NCI-H510A treated with DMSO at 0.1 percent for 48 hours (cell line): ENCODE measurements around the gene NFE2L3.
A peak's percentile ranks its signal among the peaks of the same experiment; 100 is the strongest.
"Not testable (repeated sequence)": the region's sequence is repeated elsewhere in the genome, so short reads cannot be mapped to it uniquely, and the experiment has no call there.

ENCODE experiments used
- DNase-seq: peaks from one replicate; lab custom pipeline; 2025; lab: John Stamatoyannopoulos, UW

NFE2L3 gene, protein sequence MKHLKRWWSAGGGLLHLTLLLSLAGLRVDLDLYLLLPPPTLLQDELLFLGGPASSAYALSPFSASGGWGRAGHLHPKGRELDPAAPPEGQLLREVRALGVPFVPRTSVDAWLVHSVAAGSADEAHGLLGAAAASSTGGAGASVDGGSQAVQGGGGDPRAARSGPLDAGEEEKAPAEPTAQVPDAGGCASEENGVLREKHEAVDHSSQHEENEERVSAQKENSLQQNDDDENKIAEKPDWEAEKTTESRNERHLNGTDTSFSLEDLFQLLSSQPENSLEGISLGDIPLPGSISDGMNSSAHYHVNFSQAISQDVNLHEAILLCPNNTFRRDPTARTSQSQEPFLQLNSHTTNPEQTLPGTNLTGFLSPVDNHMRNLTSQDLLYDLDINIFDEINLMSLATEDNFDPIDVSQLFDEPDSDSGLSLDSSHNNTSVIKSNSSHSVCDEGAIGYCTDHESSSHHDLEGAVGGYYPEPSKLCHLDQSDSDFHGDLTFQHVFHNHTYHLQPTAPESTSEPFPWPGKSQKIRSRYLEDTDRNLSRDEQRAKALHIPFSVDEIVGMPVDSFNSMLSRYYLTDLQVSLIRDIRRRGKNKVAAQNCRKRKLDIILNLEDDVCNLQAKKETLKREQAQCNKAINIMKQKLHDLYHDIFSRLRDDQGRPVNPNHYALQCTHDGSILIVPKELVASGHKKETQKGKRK

DNA sequence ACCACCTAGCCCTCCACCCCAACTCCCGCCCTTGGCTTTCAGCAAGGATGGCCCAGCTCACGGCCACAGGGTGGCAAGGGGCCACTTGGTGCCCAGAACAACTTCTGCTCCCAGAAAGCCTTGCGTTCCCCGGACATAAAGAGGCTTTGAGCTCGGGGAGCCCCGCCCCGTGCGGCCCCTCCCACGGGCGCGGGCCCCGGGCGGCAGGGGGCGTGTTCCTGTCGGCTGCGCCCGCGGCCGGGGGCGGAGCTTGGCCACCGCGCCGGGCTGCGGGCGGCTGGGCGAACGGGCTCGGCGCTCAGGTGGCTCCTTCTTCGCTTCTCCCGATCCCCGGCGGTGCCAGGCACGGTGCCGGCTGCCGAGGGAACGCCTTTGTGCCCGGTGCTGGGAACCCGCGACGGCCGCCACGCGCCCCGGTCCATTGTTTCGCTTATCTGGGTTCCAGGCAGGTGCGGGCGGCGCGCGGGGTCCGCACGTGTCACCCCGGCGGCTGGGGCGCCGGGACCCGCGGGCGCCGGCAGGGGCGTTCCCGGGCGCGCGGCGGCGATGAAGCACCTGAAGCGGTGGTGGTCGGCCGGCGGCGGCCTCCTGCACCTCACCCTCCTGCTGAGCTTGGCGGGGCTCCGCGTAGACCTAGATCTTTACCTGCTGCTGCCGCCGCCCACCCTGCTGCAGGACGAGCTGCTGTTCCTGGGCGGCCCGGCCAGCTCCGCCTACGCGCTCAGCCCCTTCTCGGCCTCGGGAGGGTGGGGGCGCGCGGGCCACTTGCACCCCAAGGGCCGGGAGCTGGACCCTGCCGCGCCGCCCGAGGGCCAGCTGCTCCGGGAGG, at the start of gene NFE2L3:
Gene NFE2L3 (plus strand): TSS at position 246 of the 829 bp plus-strand sequence. CDS start 301 bp downstream, at position 547.
- DNase-seq: peak; percentile 69

DNA sequence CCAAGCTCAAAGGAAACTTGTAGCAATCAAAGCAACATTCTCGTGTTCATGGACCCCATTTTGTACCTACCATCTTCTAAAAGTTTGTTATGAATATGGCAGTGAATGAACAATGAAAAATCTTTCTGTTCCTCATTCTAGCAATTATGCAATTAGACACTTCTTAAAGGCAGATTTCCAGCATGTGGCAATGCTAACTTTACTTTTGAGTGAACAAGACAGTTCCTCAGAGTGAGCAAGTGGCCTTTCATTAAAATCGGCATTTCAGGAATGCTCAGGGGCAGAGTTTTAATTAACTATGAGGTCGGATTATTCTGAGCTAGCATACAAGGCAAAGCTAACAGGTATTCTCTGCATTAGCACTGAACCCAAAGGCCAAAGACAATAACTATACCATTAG, 48.4 kb upstream of the NFE2L3 start:
- no peak for DNase-seq

DNA sequence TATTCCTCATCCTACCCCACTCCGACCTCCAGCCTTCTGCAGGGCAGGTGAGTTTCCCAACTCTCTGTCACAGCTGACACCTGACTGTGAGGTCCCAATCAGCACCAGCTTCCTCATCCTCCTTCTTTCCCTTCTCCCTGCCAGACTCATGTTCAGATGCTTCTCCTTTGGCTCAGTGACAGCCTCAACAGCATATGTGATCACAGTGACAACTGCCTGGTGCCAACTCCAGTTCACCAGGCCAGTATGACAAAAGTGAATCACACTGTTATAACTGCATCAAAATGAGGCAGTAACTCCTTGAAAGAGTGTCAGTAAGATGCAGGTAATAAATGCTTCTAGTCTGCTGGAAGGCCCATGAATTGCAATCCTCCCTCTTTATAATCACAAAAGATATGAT, 46.8 kb upstream of the NFE2L3 start:
- DNase-seq: no peak

DNA sequence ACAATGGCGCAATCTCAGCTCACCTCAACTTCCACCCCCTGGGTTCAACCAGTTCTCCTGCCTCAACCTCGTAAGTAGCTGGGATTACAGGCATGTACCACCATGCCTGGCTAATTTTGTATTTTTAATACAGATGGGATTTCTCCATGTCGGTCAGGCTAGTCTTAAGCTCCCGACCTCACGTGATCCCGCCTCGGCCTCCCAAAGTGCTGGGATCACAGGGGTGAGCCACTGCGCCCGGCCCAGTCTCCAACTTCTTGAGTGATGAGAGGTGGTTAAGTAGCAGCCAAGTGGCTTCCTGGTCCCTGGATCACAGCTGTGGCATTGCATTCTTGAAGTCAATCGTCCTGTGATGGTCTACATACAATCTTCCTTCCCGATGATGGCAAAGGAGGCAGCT, 46.1 kb upstream of the NFE2L3 start:
- no peak for DNase-seq

DNA sequence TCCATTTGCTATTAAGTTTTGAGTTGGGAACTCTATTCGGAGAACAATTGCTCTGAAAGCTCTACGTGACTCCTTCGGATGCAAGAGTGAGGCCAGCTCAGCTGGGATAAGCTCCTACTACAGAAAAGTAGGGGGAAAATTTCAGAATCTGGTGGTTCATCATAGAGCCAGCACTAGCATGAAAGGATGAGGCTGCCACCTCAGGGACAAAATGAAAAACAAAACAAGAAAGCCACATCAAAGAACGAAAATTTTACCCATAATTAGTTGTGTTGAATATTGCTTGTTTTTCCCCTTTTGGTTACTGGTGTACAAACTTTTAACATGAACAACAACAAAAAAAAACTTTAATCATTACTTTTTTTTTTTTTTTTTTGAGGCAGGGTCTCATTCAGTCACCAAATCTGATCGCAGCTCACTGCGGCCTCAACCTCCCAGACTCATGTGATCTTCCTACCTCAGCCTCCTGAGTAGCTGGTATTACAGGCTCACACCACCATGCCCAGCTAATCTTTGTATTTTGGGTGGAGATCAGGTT, 39.7 kb upstream of the NFE2L3 start:
- no peak for DNase-seq

DNA sequence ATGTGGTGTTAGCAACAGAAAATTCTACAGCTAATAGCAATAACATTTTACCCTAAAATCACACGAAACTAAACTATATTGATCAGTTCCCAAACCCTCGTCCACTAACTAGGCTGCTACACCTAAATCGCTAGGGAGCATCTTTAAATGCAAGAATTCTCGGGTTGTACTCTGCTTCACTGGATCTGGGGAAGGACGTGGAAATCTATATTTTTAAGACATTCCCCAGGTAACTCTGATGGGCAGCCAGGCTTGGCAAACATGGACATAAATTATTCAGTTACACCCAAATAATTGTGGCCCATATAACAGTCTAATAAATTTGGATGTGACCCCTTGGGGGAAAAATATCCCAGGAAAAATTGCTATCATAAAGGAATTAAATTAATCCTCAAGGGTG, 36.3 kb upstream of the NFE2L3 start:
- no peak for DNase-seq

DNA sequence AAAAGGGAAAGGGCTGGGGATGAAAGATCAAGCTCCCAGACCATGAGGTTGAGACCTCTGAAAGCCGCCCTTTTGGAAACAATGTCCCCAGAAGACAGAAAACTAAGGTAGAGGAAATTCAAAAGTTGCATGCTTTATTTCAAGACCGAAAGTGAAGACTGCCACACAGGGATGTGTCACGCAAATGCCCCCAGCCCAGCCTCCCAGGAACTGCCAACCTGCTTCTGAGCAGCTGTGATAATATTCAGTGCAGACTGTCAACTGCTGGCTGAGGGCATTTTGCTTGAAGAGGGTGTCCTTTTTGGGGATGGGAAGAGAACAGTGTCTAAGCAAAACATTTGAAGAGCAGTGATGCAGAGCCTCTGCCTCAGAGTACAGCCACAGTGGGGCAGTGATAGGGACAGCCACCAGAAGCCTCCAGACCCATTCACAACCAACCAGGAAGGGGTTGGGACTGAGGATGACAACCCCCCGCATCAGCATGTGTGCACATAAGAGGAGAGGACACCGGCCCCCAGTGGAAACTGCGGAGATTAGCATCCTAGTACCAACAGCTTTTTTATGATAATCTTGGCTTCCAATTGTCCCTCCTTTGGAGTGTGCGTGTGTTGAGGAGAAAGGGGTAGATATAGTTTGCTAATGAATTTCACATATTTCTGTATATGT, 34.7 kb upstream of the NFE2L3 start:
- no peak for DNase-seq

DNA sequence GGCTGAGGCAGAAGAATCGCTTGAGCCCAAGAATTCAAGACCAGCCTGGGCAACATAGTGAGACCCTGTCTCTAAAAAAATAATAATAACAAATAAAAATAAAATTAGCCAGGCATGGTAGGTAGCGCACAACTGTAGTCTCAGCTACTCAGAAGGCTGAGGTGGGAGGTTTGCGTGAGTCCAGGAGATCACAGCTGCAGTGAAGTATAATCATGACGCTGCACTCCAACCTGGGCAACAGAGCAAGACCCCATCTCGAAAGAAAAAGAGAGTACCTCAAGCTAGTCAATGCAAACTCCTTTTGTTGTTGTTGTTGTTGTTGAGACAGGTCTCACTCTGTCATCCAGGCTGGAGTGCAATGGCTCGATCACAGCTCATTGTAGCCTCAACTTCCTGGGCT, 34.0 kb upstream of the NFE2L3 start:
- no peak for DNase-seq

DNA sequence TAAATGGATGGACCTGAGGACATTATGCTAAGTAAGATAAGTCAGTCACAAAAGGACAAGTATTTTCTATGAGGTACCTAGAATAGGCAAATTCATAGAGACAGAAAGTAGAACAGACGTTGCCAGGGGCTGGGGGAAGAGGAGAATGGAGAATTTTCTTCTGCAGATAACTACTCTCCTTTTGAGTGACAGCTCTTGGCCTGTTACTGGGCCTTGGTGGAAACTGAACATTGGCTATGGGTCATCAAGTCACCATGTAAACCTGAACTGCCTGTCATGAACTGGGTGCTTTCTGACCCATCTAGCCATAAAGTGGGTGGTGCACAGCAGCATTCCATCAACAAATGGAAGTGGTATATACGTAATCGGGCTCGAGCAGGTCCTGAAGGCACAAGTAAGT, 29.3 kb upstream of the NFE2L3 start:
- no peak for DNase-seq

DNA sequence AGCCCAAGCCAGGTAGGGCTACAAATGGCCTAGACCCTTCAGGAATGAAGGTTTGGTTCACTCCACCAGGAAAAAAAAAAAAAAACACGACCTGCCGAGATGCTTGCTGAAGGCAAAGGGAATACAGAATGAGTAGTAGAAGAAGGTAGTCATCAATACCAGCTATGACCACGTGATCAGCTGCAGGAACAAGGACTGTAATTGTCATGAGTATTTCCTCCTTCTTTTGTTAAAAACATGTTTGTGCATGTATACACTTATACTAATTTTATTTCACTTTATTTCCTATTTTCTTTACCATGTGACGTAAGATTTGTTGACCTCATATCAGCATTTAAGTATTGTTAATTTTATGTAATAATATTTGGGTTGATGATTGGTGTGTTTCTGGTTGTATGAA, 27.2 kb upstream of the NFE2L3 start:
- not testable (repeated sequence) for DNase-seq

DNA sequence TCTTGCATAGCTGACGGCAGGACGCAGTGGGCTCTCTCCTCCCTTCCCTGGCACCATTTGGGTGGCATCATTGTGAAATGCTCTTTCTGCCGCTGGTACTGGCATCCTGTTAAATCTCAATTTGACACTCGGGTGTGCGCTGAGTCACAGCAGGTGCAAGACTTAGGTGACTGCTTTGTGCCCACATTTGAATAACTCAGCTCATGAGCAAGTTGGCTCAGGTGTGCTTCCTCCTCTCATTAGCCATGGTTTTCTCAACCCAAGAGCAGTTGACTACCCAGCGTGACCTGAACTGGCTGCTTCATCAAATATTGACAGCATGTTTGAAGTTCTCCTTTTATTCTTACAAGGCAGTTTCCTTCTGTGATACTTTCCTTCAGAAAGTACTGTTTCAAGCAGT, 24.6 kb upstream of the NFE2L3 start:
- peak; percentile 40 for DNase-seq

DNA sequence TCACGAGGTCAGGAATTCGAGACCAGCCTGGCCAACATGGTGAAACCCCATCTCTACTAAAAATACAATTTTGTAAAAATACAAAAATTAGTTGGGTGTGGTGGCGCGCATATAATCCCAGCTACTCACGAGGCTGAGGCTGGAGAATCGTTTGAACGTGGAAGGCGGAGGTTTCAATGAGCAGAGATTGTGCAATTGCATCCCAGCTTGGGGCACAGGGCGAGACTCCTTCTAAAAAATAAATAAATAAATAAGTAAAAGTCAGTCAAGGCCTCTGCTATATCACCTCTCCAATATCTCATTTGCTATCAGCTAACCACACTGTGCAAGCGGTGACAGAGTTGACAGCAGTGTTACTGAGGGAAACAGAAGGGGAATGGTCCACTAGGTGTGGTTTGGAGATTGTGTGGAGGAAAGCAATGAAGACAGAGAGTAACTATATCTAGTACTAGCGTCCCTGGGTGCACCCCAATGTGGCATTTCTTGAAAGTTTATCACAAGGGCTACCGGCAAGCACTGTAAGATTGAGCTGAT, 20.9 kb upstream of the NFE2L3 start:
- DNase-seq: no peak

DNA sequence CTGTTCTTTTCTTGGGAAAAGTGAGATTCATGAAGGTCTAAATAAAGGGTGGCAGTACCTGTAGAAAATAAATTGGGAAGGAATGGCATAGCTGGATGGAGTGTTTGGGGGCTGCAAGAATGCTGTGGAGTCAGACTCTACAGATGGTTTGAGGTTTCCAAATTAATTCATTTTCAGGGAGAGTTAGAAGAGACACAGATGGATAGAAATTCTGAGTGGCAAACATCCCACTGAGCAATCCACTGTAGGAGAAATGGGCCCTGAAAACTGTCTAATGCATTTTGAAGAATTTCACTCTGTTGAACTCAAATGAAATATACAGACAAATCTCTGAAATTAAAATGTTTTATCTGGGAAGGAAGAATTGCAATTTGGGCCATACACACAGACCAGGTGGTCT, 16.9 kb upstream of the NFE2L3 start:
- DNase-seq: no peak

DNA sequence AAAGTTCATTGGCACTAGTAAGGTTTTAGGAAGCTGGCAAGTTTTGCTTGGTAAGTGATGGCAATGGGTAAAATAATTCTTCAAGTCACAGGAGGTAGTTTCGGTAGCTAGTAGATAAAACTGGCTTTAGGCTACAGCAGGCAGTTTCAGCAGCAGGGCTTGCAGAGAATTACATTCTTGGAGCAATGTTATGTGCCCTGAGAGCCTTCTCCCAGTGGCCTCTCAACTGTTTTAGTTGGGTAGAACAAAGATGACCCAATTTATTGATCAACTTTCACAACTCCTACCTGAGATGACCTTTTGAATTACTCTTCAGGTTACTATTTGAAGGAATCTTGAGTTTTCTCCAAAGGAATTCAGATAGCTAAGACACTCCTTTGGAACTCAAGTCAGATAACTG, 16.4 kb upstream of the NFE2L3 start:
- no peak for DNase-seq

DNA sequence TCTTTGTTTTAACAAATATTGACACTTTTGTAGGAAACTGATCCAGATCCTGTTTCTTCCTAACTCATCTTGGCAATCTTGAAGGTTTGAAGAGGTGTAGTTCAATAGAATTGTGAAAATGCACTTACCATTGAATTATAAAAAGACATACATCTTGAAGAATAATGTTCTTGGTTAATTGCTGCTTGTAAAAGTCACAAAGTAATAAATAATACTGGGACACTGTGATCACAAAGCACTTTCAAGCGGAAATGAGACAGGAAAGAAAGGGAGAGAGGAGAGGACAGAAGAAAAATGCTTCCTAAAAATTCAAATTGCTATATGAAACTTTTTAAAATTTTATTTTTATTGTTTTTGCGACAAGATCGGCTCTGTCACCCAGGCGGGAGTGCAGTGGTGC, 15.2 kb upstream of the NFE2L3 start:
- no peak for DNase-seq

DNA sequence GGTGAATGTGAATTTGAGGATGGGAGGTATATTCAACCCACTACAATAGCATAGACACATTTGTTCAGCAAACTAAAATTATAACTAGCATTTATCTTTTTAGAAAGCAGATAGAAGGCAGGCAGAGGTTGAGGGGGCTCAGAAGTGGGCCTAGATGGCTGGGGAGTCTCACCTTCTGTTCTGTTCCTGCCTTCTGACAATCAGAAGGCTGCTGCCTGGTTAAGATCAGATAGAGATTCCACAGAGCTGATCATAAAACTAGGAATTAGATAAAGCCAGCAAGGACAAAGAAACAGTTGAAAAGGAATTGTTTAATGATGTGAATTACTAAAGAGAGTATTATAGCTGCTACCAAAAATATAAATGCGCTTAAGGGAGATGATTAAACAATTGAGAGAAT, 11.6 kb upstream of the NFE2L3 start:
- DNase-seq: no peak

DNA sequence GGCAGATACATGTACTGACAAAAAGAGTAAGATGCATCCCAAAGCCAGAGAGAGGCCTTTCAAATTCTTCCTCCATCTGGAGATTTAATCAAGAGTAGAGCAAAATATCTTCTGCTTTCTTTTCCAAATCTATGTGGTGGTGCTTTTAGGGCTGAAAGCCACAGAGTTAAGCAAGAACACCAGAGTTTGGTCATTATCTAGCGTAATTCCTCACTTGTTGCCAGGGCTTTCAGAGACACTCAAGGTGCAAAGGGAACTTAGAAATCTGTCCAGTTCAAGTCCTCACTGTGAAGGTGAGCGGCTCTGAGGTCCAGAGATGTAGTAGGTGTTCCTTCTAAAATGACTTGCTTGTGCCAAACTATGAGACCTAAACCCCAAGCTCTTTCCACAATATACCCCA, 10.9 kb upstream of the NFE2L3 start:
- no peak for DNase-seq

DNA sequence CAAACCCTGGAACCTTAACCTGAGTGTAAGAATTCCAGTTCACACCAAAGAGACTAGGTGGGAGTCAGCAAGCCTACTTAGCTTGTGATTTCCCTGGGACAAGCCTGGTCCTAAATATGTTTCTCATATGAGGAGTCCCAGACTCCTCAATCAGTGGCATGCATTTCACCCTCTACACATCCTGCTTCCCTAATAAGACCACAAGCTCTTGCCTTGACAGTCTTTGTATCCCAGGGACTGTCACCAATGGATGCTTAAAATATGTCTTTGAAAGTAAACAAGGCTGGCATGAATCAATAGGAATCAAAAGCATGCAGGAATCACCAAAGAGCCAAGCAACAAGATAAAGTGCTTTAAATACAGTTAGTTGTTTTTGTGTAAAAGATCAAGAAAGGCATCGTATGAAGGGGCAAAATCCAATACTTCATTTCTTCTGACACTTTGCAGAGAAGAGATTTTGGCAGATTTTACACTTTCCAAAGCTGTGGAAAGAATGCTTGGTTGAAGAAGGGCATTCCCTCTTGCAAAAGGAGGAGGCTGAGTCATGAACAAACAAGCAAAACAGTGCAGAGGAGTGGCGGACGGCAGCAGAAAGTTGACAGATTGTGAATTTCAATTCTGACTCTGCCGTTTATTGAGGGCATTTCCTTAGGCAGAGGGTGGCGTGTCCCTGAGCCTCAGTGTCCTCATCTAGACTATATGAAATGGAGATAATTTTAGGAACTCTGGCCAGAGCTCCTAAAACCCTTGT, 8.5 kb upstream of the NFE2L3 start:
- no peak for DNase-seq

DNA sequence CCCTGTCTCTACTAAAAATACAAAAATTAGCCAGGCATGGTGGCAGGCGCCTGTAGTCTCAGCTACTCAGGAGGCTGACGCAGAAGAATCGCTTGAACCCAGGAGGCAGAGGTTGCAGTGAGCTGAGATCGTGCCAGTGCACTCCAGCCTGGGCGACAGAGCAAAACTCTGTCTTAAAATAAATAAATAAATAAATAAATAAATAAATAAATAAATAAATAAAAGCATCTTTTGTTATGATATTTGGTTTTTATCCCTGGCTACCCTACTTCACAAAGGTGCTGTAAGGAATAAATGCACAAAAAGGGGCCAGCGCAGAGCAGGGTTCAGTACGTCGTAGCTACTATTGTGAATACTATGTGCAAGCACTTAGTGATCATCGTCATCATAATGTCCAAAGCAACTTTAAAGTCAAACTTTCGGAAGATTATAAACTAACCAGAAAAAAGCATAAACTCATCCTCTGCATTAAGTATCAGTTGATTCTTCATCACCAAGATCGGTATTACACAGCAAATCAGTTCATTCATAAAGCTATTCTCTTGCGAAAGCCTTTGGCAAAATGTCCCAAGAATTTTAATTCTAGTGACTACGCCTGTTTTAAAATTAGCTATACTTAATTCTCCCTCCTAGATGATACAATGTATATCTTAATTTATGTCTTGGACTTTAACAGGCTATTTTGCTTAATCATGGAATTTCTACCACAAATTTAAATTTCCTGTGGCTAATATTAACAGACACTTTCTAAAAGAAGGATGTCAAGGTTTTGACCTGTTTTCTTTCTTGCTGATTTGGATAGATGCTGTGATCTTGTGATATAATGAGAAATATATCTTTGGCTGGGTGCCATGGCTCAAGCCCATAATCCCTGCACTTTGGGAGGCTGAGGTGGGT, 7.6 kb upstream of the NFE2L3 start:
- no peak for DNase-seq

DNA sequence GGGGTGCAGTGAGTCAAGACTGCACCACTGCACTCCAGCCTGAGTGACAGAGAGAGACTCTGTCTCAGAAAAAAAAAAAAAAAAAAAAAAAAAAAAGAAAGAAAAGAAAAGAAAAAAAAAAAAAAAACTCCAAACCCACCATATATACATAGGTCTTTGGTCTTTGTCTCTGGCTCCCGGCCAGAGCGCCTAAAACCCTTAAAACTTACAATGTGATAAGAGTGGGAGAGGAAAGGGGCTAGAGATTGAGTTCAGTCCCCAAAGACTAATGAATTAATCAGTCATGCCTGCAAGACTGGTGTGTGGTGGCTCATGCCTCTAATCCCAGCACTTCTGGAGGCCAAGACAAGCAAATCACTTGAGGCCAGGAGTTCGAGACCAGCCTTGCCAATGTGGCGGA, 6.8 kb upstream of the NFE2L3 start:
- DNase-seq: no peak
